Ovary (tissue), 3 donors: ENCODE measurements around the gene RIOX2.

Source experiments
- EP300 ChIP-seq: sonication (generic); formaldehyde crosslinking; IDR thresholded peaks from one replicate; pipeline ENCODE4 v1.6.1; 2017; ENCODE audit warnings: antibody characterized with exemption
- POLR2A ChIP-seq: fragments of 450-650 bp; IDR thresholded peaks from one replicate; pipeline ENCODE4 v1.6.1; 2017; ENCODE audit warnings: antibody characterized with exemption, mild to moderate bottlenecking, moderate library complexity
- TF ChIP-seq, protein P1 (sequence below), 3 donors: fragments of 450-650 bp in 2 of 3; fragments of 200-600 bp in 1 of 3; IDR thresholded peaks; one replicate each; pipeline versions ENCODE4 v1.5.1 to v1.8.0; 2016 to 2022; ENCODE audit warnings: antibody characterized with exemption in 3 of 3, mild to moderate bottlenecking in 1 of 3
- donor health status: DM: no; HTN: no; CAD: no.

DNA sequence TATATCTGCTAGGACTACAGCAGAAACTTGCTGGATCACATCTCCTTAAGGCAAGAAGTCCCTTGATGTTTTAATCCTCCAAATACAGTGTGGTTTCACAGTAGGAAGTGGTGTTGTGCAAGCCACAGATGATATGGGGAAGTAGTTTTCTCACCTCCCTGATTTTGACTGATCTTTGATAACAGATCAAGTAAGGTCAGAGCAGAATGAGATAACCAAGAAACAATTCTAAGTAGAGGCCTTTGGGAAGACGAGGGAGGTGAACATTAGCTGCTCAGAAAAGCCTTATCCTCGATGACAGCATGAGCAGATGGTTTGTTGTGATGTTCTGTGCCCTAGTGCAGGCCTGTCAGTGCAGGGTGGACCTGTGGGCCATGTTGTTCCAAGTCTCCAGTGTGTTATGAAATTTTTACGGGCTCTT is 61.3 kb downstream of the RIOX2 start:
- TF ChIP-seq, protein P1, sequence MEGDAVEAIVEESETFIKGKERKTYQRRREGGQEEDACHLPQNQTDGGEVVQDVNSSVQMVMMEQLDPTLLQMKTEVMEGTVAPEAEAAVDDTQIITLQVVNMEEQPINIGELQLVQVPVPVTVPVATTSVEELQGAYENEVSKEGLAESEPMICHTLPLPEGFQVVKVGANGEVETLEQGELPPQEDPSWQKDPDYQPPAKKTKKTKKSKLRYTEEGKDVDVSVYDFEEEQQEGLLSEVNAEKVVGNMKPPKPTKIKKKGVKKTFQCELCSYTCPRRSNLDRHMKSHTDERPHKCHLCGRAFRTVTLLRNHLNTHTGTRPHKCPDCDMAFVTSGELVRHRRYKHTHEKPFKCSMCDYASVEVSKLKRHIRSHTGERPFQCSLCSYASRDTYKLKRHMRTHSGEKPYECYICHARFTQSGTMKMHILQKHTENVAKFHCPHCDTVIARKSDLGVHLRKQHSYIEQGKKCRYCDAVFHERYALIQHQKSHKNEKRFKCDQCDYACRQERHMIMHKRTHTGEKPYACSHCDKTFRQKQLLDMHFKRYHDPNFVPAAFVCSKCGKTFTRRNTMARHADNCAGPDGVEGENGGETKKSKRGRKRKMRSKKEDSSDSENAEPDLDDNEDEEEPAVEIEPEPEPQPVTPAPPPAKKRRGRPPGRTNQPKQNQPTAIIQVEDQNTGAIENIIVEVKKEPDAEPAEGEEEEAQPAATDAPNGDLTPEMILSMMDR (IDR thresholded peaks at IDR 0.05), result no peak
- no peak for TF ChIP-seq EP300
- no peak for TF ChIP-seq POLR2A
